ENCODE measurements around the gene ISG15.
"Not testable (repeated sequence)": the region's sequence is repeated elsewhere in the genome, so short reads cannot be mapped to it uniquely, and the experiment has no call there.

ISG15 gene

GRCh38 chr1:1011396-1011949, 1.8 kb upstream of the ISG15 start:
- no peak for DNase-seq (ENCODE audit: low read depth in 2 of 2)

- not testable (repeated sequence) for DNase-seq (ENCODE audit: low read depth in 2 of 2)
Measured at GRCh38 chr1:1012736-1013104, 577 bp upstream of the ISG15 start.

GRCh38 chr1:1013922-1014648, 788 bp downstream of the ISG15 start:
- DNase-seq (ENCODE audit: low read depth in 2 of 2): no peak

- DNase-seq (ENCODE audit: low read depth in 2 of 2): no peak
Measured at GRCh38 chr1:1014799-1015681, 1.7 kb downstream of the ISG15 start.

GRCh38 chr1:1017397-1018320, 4.4 kb downstream of the ISG15 start:
- DNase-seq (ENCODE audit: low read depth in 2 of 2): not testable (repeated sequence)

GRCh38 chr1:1018321-1018685, 5.0 kb downstream of the ISG15 start:
- not testable (repeated sequence) for DNase-seq (ENCODE audit: low read depth in 2 of 2)

- DNase-seq (ENCODE audit: low read depth in 2 of 2): peak; percentile 72 to 76
Measured at GRCh38 chr1:1019122-1019999, 6.1 kb downstream of the ISG15 start.

GRCh38 chr1:1020000-1020404, 6.7 kb downstream of the ISG15 start, which contains the start of gene AGRN:
Gene AGRN, plus strand, starts transcription at chr1:1020120. Its CDS starts 53 bp downstream, at chr1:1020173.
- no peak for DNase-seq (ENCODE audit: low read depth in 2 of 2)

GRCh38 chr1:1020415-1021009, 7.2 kb downstream of the ISG15 start:
- no peak for DNase-seq (ENCODE audit: low read depth in 2 of 2)

- DNase-seq (ENCODE audit: low read depth in 2 of 2): no peak
Measured at GRCh38 chr1:1021010-1021919, 8.0 kb downstream of the ISG15 start.

- no peak for DNase-seq (ENCODE audit: low read depth in 2 of 2)
Measured at GRCh38 chr1:1021920-1022259, 8.6 kb downstream of the ISG15 start.

- no peak for DNase-seq (ENCODE audit: low read depth in 2 of 2)
Measured at GRCh38 chr1:1022302-1023009, 9.2 kb downstream of the ISG15 start.

- DNase-seq (ENCODE audit: low read depth in 2 of 2): no peak
Measured at GRCh38 chr1:1023700-1024099, 10.4 kb downstream of the ISG15 start.

GRCh38 chr1:1024149-1024770, 11.0 kb downstream of the ISG15 start:
- no peak for DNase-seq (ENCODE audit: low read depth in 2 of 2)

- DNase-seq (ENCODE audit: low read depth in 2 of 2): no peak
Measured at GRCh38 chr1:1024771-1025699, 11.7 kb downstream of the ISG15 start.

- no peak for DNase-seq (ENCODE audit: low read depth in 2 of 2)
Measured at GRCh38 chr1:1025730-1026129, 12.4 kb downstream of the ISG15 start.
